NB4 (cell line): ENCODE data around the gene RGS12.

ENCODE experiments used
- CTCF ChIP-seq: IDR thresholded peaks from one replicate; pipeline ENCODE4 v1.5.1; 2012; ENCODE audit warnings: low read depth, low read length
- POLR2A ChIP-seq: IDR thresholded peaks from 2 replicates; pipeline ENCODE4 v1.6.1; 2011; ENCODE audit warnings: mild to moderate bottlenecking; ENCODE audit not compliant: insufficient read length; ENCODE audit errors: extremely low read depth

GRCh38 chr4:3257556-3258482 is 35.0 kb upstream of the RGS12 start:
- TF ChIP-seq POLR2A = no peak
- no peak for TF ChIP-seq CTCF
